ENCODE data around the gene SPINT2.
"Not testable (repeated sequence)": the region's sequence is repeated elsewhere in the genome, so short reads cannot be mapped to it uniquely, and the experiment has no call there.

The SPINT2 gene, protein sequence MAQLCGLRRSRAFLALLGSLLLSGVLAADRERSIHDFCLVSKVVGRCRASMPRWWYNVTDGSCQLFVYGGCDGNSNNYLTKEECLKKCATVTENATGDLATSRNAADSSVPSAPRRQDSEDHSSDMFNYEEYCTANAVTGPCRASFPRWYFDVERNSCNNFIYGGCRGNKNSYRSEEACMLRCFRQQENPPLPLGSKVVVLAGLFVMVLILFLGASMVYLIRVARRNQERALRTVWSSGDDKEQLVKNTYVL

DNA sequence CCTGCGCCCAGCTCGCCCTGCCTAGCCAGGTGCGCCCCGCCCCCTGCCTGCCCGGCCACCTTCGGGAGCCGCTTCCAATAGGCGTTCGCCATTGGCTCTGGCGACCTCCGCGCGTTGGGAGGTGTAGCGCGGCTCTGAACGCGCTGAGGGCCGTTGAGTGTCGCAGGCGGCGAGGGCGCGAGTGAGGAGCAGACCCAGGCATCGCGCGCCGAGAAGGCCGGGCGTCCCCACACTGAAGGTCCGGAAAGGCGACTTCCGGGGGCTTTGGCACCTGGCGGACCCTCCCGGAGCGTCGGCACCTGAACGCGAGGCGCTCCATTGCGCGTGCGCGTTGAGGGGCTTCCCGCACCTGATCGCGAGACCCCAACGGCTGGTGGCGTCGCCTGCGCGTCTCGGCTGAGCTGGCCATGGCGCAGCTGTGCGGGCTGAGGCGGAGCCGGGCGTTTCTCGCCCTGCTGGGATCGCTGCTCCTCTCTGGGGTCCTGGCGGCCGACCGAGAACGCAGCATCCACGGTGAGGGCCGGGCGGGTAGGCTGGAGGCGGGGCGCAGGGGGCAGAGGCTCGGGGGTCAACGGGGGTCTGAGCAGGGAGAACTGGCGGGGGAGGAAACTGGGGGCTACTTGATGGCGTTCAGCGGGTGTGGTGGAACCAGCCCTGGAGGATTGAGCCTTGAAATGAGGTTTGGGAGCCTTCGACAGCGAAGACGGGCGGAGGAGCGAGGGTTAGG, at the start of gene SPINT2:
SPINT2 (plus strand) TSS at position 88 of the 727 bp plus-strand sequence; CDS start at position 408, 320 bp downstream.
- peak; percentile 47 for DNase-seq

DNA sequence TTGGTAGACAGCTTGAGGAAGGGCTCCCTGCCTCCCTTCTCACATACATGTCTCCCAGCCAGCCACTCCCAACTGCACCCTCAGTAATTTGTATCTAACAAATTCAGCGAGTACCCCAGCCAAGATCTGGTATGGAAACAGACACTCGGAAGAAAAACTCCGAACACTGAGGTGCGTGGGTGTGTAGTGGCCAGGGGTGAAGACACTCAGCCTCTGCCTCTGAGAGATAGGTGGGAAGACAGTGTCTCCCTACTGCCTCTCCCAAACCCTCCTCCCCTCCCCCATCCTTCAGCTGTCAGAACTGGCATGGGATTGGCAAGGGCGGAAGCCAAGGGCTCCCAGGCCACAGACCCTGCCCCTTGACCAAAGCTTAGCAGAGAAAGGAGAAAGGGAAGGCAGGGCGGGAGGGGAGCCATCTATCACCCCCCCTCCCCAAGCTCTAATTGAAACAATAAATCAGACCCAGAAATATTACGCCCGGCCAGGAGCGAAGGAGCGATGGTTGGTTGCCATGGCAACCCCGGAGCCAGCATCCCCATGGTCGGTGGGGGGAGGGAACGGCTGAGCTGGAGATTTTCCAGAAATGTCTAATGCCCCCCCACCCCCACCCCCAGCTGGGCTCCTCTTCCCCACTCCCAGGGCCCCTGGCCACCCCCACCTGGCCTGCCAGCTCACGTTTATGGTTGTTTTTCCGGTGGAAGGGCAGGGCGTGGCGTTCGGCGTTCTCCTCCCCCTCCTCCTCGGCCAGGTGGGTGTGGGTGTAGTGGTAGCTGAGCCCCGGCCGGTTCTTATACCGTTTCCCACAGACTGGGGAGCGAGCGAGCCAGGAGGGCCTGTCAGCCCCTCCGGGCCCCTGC, 47.4 kb upstream of the SPINT2 start:
- no peak for DNase-seq

DNA sequence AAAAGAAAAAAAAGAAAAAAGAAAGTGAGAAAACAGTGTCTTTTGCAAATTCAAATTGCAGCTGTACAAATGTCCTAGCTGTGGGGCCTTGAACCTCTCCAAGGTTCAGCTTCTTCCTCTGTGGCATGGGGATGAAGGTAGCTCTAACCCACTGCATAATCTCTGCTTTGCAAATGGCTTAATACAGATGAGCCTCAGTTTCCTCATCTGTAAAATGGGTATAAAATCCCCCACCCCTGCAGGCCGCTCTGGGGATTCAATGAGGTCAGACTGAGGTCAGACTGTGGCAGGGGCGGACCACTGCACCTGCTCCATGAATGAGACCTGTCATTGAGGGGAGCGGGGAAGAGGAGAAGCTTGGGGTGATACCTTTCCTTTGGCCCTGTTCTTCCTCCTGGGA, 46.2 kb upstream of the SPINT2 start:
- no peak for DNase-seq

DNA sequence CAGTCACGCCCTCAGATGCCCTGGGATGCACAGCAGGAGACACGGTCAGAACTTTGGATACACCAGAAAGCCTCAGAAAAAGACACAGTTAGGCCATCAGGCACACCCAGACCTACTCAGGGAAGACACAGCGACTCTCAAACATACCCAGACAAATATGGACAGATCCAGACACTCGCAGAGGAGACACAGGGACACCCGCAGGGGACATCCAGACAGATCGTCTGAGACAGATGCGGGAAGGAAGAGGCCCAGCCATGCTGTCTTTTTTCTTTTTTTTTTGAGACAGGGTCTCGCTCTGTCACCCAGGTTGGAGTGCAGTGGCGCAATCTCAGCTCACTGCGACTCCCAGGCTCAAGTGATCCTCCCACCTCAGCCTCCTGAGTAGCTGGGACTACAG, 45.2 kb upstream of the SPINT2 start:
- DNase-seq: no peak

DNA sequence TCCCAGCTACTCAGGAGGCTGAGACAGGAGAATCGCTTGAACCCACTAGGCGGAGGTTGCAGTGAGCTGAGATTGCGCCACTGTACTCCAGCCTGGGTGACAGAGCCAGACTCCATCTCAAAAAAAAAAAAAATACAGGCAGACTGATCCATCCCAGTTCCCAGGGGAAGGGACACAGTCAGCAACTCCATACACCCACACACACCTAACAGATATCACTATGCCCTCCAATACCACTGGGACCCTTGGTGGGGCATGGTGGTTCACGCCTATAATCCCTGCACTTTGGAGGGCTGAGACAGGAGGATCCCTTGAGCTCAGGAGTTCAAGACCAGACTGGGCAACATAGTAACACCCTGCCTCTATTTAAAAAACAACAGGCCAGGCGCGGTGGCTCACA, 43.0 kb upstream of the SPINT2 start:
- no peak for DNase-seq

DNA sequence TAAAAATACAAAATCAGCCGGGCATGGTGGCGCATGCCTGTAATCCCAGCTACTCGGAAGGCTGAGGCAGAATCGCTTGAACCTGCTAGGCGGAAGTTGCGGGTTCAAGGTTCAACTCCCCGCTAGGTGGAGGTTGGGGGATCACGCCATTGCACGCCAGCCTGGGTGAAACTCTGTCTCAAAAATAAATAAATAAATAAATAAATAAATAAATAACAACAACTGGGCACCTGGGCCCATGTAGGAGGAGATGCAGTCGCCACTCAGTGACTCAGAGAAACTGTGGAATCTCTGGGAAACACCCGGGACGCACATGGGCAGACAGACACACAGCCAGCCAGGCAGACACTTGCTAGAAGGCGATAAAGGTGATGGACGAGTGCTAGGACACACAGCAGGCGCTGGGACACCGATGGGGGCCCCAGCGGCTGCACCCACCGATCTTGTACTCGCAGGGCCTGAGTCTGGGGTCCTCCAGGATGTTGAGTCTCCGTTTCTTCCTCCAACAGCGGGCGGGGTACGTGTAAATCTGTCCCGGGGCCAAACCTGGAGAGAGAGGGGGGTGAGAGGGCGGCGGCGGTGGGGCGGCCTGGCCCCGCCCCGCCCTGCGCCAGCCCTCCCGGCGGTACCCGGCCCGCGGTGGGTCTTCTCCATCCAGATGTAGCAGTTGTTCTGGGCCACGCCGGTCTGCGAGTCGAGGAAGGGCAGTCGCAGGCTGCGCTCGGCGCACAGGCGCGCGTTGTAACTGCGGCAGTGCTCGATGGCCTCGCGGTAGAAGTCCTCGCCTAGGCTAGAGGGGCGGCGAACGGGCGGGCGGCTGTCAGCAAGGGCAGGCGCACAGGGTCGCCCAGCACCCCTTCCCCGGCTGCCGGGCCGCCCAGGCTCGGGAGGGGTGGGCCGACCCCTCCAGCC, 42.2 kb upstream of the SPINT2 start:
- no peak for DNase-seq

DNA sequence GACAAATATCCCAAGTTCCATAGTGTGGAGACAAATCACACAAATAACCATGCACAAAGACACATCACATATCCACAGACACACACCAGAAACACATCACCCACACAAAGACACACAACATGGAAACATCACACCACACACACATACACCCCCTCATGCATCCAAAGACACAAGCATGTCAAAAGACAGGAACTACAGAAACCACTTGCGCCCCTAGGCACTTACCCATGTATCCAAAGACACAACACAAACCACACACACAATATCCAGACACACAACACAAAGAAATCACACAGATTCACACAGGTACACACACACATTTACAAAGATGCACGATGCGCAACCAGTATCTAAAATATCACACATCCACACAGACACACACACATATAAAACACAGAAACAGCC, 41.3 kb upstream of the SPINT2 start:
- no peak for DNase-seq

DNA sequence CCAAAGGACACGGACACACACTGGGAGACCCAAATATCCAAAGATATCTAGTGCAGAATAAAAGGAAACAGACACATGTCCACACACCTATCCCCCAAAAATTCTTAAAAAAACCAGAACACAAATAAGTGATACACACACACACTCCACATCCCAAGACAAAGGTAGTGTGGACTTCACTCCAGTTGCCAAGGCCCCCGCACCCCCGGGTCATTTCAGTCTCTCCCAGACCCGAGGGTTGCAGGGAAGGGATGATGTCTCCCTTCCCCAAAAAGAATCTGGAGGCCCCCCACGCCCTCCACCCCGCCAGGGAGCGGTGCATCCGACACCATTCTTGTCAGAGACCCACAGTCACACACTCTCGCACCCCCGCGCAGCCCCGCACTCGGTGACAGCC, 40.8 kb upstream of the SPINT2 start:
- DNase-seq: no peak

DNA sequence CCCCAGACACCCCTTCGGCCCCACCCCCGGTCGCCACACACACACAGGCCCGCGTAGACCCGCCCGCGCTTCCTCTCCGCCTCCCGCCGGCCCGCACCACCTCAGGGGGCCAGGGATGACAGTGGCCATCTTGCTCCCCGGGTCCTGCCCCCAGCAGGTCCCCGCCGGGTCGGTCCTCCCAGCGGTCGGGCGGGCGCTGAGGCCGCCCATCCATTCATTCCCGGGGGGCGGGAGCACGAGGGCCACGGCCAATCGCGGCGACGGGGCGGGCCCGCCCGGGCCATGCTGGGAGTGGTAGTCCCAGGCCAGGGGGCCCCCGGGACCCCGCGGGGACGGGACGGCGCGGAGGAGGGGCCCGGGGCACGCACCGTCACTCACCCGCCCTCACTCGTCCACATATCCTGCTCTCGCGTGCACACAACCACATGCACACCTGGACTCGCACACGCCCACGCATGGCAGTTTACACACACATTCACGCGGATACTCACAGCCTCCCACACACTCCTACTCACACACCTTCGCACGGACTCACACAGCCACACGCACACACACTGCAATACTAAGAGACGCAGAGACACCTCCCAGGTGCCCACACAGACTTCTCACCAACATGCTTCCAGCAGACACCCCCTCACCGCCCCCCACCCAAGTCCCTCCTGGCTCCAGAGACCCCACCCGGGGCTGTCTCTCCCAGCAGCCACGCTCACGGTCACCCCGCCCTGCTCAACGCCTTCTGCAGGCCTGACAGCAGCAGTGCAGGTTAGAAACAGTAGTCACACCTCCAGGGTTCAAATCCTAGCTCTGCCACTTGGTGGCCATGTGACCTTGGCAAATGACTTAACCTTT, 40.1 kb upstream of the SPINT2 start, which contains the start of gene DPF1:
DPF1 (minus strand) TSS at position 209 of the 849 bp plus-strand sequence; CDS start at position 129, 80 bp downstream.
- peak; percentile 31 for DNase-seq

DNA sequence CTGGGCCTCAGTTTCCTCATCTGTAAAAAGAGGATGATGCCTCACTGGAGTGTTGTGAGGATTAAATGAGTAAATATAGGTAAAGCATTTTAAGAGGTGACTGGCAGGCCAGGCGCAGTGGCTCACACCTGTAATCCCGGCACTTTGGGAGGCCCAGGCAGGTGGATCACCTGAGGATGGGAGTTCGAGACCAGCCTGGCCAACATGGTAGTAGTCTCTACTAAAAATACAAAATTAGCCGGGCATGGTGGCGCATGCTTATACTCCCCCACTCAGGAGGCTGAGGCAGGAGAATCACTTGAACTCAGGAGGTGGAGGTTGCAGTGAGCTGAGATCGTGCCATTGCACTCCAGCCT, 39.5 kb upstream of the SPINT2 start:
- not testable (repeated sequence) for DNase-seq

DNA sequence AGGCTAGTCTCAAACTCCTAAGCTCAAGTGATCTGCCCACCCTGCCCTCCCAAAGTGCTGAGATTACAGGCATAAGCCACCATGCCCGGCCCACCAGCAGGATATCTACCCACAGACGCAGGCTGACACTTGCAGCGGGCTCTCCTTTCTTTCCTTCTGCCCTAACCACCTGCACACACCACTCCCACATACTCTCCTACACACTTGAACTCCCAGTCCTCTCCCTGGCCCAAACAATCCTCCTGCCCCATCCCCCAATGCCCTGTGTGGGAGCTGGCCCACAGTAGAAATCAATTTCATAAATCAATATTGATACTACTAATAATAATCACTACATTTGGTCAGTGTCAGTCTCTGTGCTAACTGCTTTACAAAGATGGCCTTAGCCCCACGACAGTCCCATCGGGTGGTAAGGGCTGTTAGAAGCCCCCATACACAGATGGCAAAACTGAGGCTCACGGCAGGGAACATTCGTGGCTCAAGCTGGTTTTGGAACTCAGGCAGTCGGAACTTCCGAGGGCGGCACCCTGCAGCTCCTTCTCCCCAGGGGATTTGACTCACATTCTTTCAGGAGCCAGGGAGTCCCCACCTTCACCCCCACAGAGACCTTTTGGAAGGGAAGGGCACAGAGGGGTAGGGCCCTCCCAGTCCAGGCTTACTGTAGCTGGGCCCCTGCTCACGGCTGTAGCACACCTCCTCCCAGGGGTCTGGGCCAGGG, 36.9 kb upstream of the SPINT2 start:
- no peak for DNase-seq

DNA sequence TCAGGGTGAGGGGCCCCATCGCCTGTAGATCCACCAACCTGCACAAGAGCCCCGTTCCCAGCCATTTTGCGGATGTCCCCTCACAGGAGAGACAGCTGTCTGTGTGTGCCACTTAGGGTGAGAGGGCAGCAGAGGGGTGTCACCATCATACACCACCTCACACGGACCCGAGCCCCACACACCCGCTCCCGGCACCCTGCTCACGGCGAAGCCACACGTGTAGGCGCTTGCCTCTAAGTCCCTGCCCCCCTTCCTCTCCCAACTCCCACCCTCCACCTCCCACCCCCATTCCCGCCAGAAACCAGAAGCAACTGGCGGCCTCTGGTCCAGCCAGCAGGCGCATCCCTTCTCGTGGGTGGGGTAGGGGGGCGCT, 36.4 kb upstream of the SPINT2 start:
- no peak for DNase-seq

DNA sequence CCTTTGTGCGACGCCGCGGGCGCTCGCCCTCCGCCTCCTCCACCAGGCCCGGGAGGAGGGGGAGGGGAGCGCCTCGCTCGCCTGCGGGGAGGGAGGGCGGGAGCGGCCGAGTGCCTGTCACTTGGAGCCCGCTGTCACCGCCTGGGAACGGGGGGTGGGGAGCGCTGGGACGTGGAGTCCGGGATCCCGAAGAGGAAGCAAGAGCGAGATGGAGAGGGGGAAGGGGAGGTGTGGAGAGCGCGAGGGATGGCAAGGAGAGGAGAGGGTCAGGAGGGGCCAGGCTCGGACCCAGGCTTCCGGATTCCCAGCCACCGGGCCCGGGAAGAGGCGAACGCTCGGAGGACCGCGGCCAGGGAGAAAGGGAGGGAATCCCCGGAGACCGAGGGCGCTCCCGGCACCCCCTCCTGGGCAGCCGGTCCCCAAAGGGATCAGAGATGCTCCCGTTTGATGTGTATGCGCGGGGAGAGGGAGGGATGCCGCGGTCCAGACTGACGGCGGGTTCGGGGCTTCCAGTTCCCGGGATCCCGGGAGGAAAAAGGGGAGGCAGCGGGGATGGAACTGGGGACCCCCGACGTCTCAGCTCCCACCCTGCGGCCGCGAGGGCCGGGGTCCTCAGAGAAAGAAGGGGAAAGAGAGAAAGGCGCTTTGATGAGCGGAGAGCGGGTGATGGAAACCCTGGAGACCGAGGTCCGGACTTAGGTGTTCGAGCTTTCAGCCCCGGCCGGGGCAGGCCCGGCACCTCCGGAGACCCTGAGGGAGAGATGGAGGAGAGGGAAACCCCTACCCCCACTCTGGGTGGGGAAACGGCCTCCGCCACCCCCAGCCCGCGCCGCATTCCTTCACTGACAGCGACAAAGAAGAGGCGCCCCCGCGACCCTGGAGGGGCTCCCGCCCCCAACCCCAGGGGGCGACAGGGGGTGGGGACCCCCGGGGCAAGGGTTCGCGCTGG, 35.6 kb upstream of the SPINT2 start:
- DNase-seq: peak; percentile 9

DNA sequence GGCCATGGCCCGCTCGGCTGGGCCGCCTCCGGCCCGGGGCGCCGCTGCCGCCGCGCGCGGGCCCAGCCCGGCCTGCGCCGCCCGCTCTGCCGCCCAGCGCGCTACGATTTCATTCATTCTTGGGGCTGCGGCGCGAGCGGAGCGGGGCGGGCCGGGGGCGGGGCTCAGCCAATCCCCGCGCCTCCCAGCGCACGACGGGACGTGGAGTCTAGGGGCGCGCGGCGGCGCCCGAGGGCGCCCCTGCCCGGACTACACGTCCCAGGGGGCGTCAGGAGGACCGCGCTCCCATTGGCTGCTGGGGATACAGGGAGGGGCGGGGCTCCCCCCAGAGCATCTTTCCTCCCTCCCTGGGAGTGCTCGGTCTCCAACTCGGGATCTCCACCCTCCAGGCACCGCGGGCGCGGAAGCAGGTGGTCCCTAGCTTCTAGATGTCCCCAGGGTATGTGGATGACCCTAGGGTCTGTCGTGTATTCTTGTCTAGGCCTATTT, 34.7 kb upstream of the SPINT2 start:
- peak; percentile 72 for DNase-seq

DNA sequence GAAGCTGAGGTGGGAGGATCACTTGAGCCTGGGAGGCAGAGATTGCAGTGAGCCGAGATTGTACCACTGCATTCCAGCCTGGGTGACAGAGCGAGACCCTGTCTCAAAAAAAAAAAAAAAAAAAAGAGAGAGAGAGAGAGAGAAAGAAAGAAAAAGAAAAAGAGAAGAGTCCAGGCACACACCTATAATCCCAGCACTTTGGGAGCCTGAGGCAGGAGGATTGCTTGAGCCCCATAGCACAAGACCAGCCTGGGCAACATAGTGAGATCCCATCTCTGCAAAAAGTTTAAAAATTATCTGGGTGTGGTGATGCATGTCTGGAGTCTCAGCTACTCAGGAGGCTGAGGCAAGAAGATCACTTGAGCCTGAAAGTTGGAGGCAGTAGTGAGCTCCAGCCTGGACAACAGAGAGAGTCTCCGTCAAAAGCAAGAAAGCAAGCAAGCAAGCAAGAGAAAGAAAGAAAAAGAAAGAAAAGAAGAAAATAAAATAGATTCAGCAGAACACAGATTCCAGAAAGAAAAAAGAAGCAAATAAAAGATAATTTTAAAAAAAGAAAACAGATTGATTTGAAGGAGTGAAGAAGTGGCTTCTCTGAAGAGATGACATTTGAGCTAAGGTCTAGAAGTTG, 33.8 kb upstream of the SPINT2 start:
- DNase-seq: not testable (repeated sequence)

DNA sequence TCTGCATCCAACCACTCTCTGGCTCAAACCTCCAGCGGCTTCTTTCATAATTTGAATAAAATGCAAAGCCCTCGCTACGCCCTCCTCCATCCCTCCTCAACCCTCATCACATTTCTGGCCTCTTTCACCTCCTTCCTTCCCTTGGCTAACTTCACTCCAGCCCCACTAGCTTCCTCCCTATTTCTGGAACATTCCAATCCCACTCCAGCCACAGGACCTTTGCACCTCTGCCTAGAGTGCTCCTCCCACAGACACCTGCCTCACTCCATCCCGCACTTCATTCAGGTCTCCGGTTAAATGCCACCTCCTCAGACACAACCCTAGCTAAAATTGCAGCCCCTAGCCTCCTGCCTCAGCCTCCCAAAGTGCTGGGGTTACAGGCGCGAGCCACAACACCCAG, 32.5 kb upstream of the SPINT2 start:
- DNase-seq: no peak

DNA sequence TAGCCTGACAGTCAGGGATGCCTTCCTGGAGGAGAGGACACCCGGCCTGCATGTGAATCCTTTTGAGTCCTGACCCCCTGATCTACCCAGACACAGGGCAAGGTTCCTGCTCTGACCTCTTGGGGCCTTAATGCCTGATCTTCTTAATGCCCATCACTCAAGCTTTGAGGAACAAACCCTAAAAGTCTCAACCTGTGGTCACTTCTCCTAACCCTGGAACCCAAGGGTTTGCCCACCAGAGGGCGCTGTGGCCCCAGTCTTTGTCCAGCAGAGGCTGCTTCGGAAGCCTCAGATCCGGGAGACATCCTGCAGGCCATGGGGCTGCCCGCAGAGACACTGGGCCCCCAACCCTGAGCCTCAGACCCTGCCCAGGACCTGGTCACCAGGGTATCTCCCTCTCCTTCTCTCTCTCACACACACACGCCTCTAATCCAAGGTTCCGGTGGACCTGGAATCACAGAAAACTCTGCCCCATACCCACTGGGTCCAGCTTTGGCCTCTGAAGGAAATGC, 30.6 kb upstream of the SPINT2 start:
- DNase-seq: peak; percentile 19

DNA sequence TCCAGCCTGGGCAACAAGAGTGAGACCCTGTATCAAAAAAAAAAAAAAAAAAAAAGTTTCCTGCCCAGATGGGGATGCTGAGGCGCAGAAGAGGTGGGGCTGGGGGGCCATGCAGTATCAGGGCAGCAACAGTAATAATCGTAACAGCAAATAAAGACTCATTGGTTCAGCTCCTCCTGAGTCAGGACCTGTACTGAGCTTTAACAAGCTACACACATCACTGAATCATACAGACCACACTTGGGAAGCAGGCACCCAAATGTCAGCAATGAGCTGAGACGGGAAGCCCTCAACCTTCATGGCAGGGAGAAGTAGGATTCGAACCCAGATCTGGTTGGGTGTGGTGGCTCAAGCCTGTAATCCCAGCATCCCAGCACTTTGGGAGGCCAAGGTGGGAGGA, 29.8 kb upstream of the SPINT2 start:
- no peak for DNase-seq

DNA sequence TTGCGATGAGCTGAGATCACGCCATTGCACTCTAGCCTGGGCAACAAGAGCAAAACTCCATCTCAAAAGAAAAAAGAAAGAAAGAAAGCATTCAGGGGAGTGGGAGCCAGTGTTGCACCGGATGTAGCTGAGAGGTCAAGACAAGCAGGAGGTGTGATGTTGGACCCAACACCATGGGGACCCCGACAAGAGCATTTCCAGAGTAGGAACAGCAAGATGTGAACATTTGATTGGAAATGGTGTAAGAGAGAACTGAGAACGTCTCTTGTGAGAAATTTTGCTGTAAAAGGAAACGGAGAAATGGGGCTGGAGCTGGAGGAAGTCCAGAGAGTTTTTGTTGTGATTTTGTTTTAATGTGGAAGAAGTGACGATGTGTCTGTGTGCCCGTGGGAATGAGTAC, 24.6 kb upstream of the SPINT2 start:
- DNase-seq: no peak

Data from NCI-H1092 treated with DMSO at 0.1 percent for 48 hours (cell line).